Measurements from ENCODE around the gene CTIF.

The CTIF gene

GRCh38 chr18:48689548-48689947 lies 150.7 kb downstream of the CTIF start:
- no peak overlapping the region for H3K9ac ChIP-seq (ENCODE audit: low read depth, low read length, poor library complexity)

GRCh38 chr18:48690494-48690893 lies 151.7 kb downstream of the CTIF start:
- no peak overlapping the region for H2AFZ ChIP-seq (ENCODE audit: low read length)
- peaks cover 11 to 20% of the 10 kb centered on the region in 2 donors for H3K4me1 ChIP-seq (ENCODE audit: control insufficient read depth in 2 of 2, insufficient read depth in 1 of 2, low read depth in 1 of 2, low read length in 2 of 2)
- H3K14ac ChIP-seq (ENCODE audit: low read length) = no peak overlapping the region
- H2BK5ac ChIP-seq (ENCODE audit: low read length) = no peak overlapping the region
- H2BK120ac ChIP-seq (ENCODE audit: low read depth, low read length) = no peak overlapping the region
- WGBS, 2 donors (ENCODE audit: extremely low coverage in 2 of 2, insufficient read length in 2 of 2, insufficient replicate concordance in 1 of 2) = no CpG with 5 or more reads among the region's 5 CpGs
- no peak overlapping the region for H4K91ac ChIP-seq (ENCODE audit: low read depth, low read length, poor library complexity)
- no peak overlapping the region for H3K18ac ChIP-seq (ENCODE audit: low read length)
- no peak overlapping the region for H3K27ac ChIP-seq (replicated peaks; ENCODE audit: low read length)
- no peaks in the 10 kb centered on the region for H3K79me1 ChIP-seq (ENCODE audit: low read depth, low read length)
- no peak overlapping the region for H3K4me3 ChIP-seq (ENCODE audit: low read length in 2 of 2)
- H2AK5ac ChIP-seq (ENCODE audit: low read depth, low read length) = no peak overlapping the region
- no peak for DNase-seq (ENCODE audit: low spot score)
- H3K4ac ChIP-seq (ENCODE audit: low read length) = no peak overlapping the region
- no peaks in the 10 kb centered on the region for H3K9me3 ChIP-seq (replicated peaks in 1 of 2; ENCODE audit: control insufficient read depth in 2 of 2, insufficient read depth in 1 of 2, low read depth in 1 of 2, low read length in 2 of 2)
- no peak overlapping the region for H3K9ac ChIP-seq (ENCODE audit: low read depth, low read length, poor library complexity)
- no peak overlapping the region for H3K23ac ChIP-seq (ENCODE audit: low read depth, low read length, poor library complexity)
- H3K36me3 ChIP-seq (replicated peaks in 1 of 2; ENCODE audit: control insufficient read depth in 2 of 2, insufficient read depth in 2 of 2, low read length in 2 of 2) = no peaks in the 10 kb centered on the region
- H3K27me3 ChIP-seq (ENCODE audit: control insufficient read depth in 3 of 3, insufficient read depth in 3 of 3, low read depth in 1 of 3, low read length in 3 of 3) = no peaks in the 10 kb centered on the region
- H2BK12ac ChIP-seq (ENCODE audit: low read length) = no peak overlapping the region
- no peak overlapping the region for H4K8ac ChIP-seq (ENCODE audit: low read depth, low read length)
- H3K4me2 ChIP-seq (ENCODE audit: insufficient read depth, low read length, poor library complexity, severe bottlenecking) = no peak overlapping the region
- H2BK15ac ChIP-seq (ENCODE audit: low read length) = no peak overlapping the region

More at GRCh38 chr18:48689548-48689947, 150.7 kb downstream of the CTIF start:
- Histone ChIP-seq H2BK12ac (ENCODE audit: low read length) (no peak overlapping the region), H3K4me1 (ENCODE audit: control insufficient read depth in 2 of 2, insufficient read depth in 1 of 2, low read depth in 1 of 2, low read length in 2 of 2) (peaks cover 9 to 20% of the 10 kb centered on the region in 2 donors), H2BK120ac (ENCODE audit: low read depth, low read length) (no peak overlapping the region), H2AFZ (ENCODE audit: low read length) (no peak overlapping the region), H4K91ac (ENCODE audit: low read depth, low read length, poor library complexity) (no peak overlapping the region), H3K18ac (ENCODE audit: low read length) (no peak overlapping the region), H2AK5ac (ENCODE audit: low read depth, low read length) (no peak overlapping the region), H3K4me2 (ENCODE audit: insufficient read depth, low read length, poor library complexity, severe bottlenecking) (no peak overlapping the region), H3K27ac (replicated peaks; ENCODE audit: low read length) (no peak overlapping the region), H3K14ac (ENCODE audit: low read length) (no peak overlapping the region), H2BK15ac (ENCODE audit: low read length) (no peak overlapping the region), H3K79me1 (ENCODE audit: low read depth, low read length) (no peaks in the 10 kb centered on the region), H3K4ac (ENCODE audit: low read length) (no peak overlapping the region), H3K9me3 (replicated peaks in 1 of 2; ENCODE audit: control insufficient read depth in 2 of 2, insufficient read depth in 1 of 2, low read depth in 1 of 2, low read length in 2 of 2) (no peaks in the 10 kb centered on the region), H3K27me3 (ENCODE audit: control insufficient read depth in 3 of 3, insufficient read depth in 3 of 3, low read depth in 1 of 3, low read length in 3 of 3) (no peaks in the 10 kb centered on the region), H3K4me3 (ENCODE audit: low read length in 2 of 2) (no peak overlapping the region), H4K8ac (ENCODE audit: low read depth, low read length) (no peak overlapping the region), H2BK5ac (ENCODE audit: low read length) (no peak overlapping the region), H3K36me3 (replicated peaks in 1 of 2; ENCODE audit: control insufficient read depth in 2 of 2, insufficient read depth in 2 of 2, low read length in 2 of 2) (no peaks in the 10 kb centered on the region), H3K23ac (ENCODE audit: low read depth, low read length, poor library complexity) (no peak overlapping the region)
- DNase-seq (ENCODE audit: low spot score) = no peak
- WGBS, 2 donors (ENCODE audit: extremely low coverage in 2 of 2, insufficient read length in 2 of 2, insufficient replicate concordance in 1 of 2) = no CpG with 5 or more reads among the region's 4 CpGs

GRCh38 chr18:48693006-48693405 lies 154.2 kb downstream of the CTIF start:
- H2BK120ac ChIP-seq (ENCODE audit: low read depth, low read length) = no peak overlapping the region
- no peaks in the 10 kb centered on the region for H3K36me3 ChIP-seq (replicated peaks in 1 of 2; ENCODE audit: control insufficient read depth in 2 of 2, insufficient read depth in 2 of 2, low read length in 2 of 2)
- no peak overlapping the region for H4K91ac ChIP-seq (ENCODE audit: low read depth, low read length, poor library complexity)
- no peaks in the 10 kb centered on the region for H3K9me3 ChIP-seq (replicated peaks in 1 of 2; ENCODE audit: control insufficient read depth in 2 of 2, insufficient read depth in 1 of 2, low read depth in 1 of 2, low read length in 2 of 2)
- H3K79me1 ChIP-seq (ENCODE audit: low read depth, low read length) = peaks cover 2% of the 10 kb centered on the region
- H3K9ac ChIP-seq (ENCODE audit: low read depth, low read length, poor library complexity) = no peak overlapping the region
- no peak overlapping the region for H3K23ac ChIP-seq (ENCODE audit: low read depth, low read length, poor library complexity)
- no peak overlapping the region for H2BK5ac ChIP-seq (ENCODE audit: low read length)
- no peak overlapping the region for H3K14ac ChIP-seq (ENCODE audit: low read length)
- no peak for DNase-seq (ENCODE audit: low spot score)
- no peak overlapping the region for H3K4me2 ChIP-seq (ENCODE audit: insufficient read depth, low read length, poor library complexity, severe bottlenecking)
- no peak overlapping the region for H4K8ac ChIP-seq (ENCODE audit: low read depth, low read length)
- no peak overlapping the region for H3K4me3 ChIP-seq (ENCODE audit: low read length in 2 of 2)
- no peak overlapping the region for H3K4ac ChIP-seq (ENCODE audit: low read length)
- peaks cover 5 to 8% of the 10 kb centered on the region in 2 donors for H3K4me1 ChIP-seq (ENCODE audit: control insufficient read depth in 2 of 2, insufficient read depth in 1 of 2, low read depth in 1 of 2, low read length in 2 of 2)
- no CpG with 5 or more reads among the region's 7 CpGs for WGBS, 2 donors (ENCODE audit: extremely low coverage in 2 of 2, insufficient read length in 2 of 2, insufficient replicate concordance in 1 of 2)
- no peaks in the 10 kb centered on the region for H3K27me3 ChIP-seq (ENCODE audit: control insufficient read depth in 3 of 3, insufficient read depth in 3 of 3, low read depth in 1 of 3, low read length in 3 of 3)
- no peak overlapping the region for H3K18ac ChIP-seq (ENCODE audit: low read length)
- H2AFZ ChIP-seq (ENCODE audit: low read length) = no peak overlapping the region
- H2BK15ac ChIP-seq (ENCODE audit: low read length) = no peak overlapping the region
- H2BK12ac ChIP-seq (ENCODE audit: low read length) = no peak overlapping the region
- no peak overlapping the region for H3K27ac ChIP-seq (replicated peaks; ENCODE audit: low read length)
- no peak overlapping the region for H2AK5ac ChIP-seq (ENCODE audit: low read depth, low read length)

GRCh38 chr18:48693625-48694262 lies 154.9 kb downstream of the CTIF start:
- no peak overlapping the region for H3K23ac ChIP-seq (ENCODE audit: low read depth, low read length, poor library complexity)
- DNase-seq (ENCODE audit: low spot score) = no peak

More at GRCh38 chr18:48693625-48694262, 154.9 kb downstream of the CTIF start:
- no peak overlapping the region for H3K4me3 ChIP-seq (ENCODE audit: low read length in 2 of 2)
- H3K9me3 ChIP-seq (replicated peaks in 1 of 2; ENCODE audit: control insufficient read depth in 2 of 2, insufficient read depth in 1 of 2, low read depth in 1 of 2, low read length in 2 of 2) = no peaks in the 10 kb centered on the region
- H2BK5ac ChIP-seq (ENCODE audit: low read length) = no peak overlapping the region
- H2AFZ ChIP-seq (ENCODE audit: low read length) = no peak overlapping the region
- H2AK5ac ChIP-seq (ENCODE audit: low read depth, low read length) = no peak overlapping the region
- WGBS, 2 donors (ENCODE audit: extremely low coverage in 2 of 2, insufficient read length in 2 of 2, insufficient replicate concordance in 1 of 2) = no CpG with 5 or more reads among the region's 8 CpGs
- peaks cover 2% of the 10 kb centered on the region for H3K79me1 ChIP-seq (ENCODE audit: low read depth, low read length)
- H3K18ac ChIP-seq (ENCODE audit: low read length) = no peak overlapping the region
- H3K4ac ChIP-seq (ENCODE audit: low read length) = no peak overlapping the region
- H2BK15ac ChIP-seq (ENCODE audit: low read length) = no peak overlapping the region
- H3K9ac ChIP-seq (ENCODE audit: low read depth, low read length, poor library complexity) = no peak overlapping the region
- no peak overlapping the region for H4K8ac ChIP-seq (ENCODE audit: low read depth, low read length)
- no peak overlapping the region for H3K14ac ChIP-seq (ENCODE audit: low read length)
- no peak overlapping the region for H2BK120ac ChIP-seq (ENCODE audit: low read depth, low read length)
- no peak overlapping the region for H3K4me2 ChIP-seq (ENCODE audit: insufficient read depth, low read length, poor library complexity, severe bottlenecking)
- peaks cover 1 to 2% of the 10 kb centered on the region in 2 donors for H3K4me1 ChIP-seq (ENCODE audit: control insufficient read depth in 2 of 2, insufficient read depth in 1 of 2, low read depth in 1 of 2, low read length in 2 of 2)
- no peak overlapping the region for H2BK12ac ChIP-seq (ENCODE audit: low read length)
- H3K27ac ChIP-seq (replicated peaks; ENCODE audit: low read length) = no peak overlapping the region
- no peaks in the 10 kb centered on the region for H3K36me3 ChIP-seq (replicated peaks in 1 of 2; ENCODE audit: control insufficient read depth in 2 of 2, insufficient read depth in 2 of 2, low read length in 2 of 2)
- H3K27me3 ChIP-seq (ENCODE audit: control insufficient read depth in 3 of 3, insufficient read depth in 3 of 3, low read depth in 1 of 3, low read length in 3 of 3) = no peaks in the 10 kb centered on the region
- no peak overlapping the region for H4K91ac ChIP-seq (ENCODE audit: low read depth, low read length, poor library complexity)
